ENCODE measurements around the gene STMN3. TPM values are rescaled to one million over a fixed set of nuclear protein-coding genes. Genes with fewer than 3 reads are reported as not detected.

Gene STMN3
- total and polyA plus RNA-seq, 2 of the 8 experiments (the other 6 are each of a cell fraction or from before 2014, with no cell fraction given), result 51.5 to 63.1 TPM

GRCh38 chr20:63622732-63623131 is 30.5 kb downstream of the STMN3 start:
- peaks cover 10% of the 10 kb centered on the region; the same call in 1 of the 2 replicates for H3K23me2 ChIP-seq (ENCODE audit: low read depth, low read length)
- H4K20me1 ChIP-seq (replicated peaks in 1 of 2; ENCODE audit: control insufficient read depth in 1 of 2, insufficient read depth in 2 of 2, low read length in 2 of 2), result peaks cover 0 to 5% of the 10 kb centered on the region in 2 experiments
- no peak overlapping the region for H3K4me2 ChIP-seq (ENCODE audit: insufficient read depth in 1 of 2, low read depth in 2 of 2, low read length in 2 of 2)
- H3K23ac ChIP-seq (ENCODE audit: insufficient read length), result no peak overlapping the region
- no peak overlapping the region for H3K4me3 ChIP-seq (ENCODE audit: extremely low read depth in 1 of 4, insufficient read depth in 2 of 4, low read depth in 3 of 4, low read length in 4 of 4)
- H3K56ac ChIP-seq (replicated peaks; ENCODE audit: insufficient read length, low read depth, low read length), result no peak overlapping the region
- H3K9ac ChIP-seq (replicated peaks in 1 of 4; ENCODE audit: extremely low read depth in 1 of 4, low read depth in 3 of 4, low read length in 3 of 4), result no peak overlapping the region
- FAIRE-seq, result no peak
- H2BK12ac ChIP-seq (ENCODE audit: low read depth, low read length), result no peak overlapping the region
- H4K91ac ChIP-seq (replicated peaks; ENCODE audit: insufficient read length, low read length), result no peak overlapping the region
- H4K5ac ChIP-seq (ENCODE audit: insufficient read length, low read depth, low read length), result no peak overlapping the region
- no peaks in the 10 kb centered on the region for H3K9me3 ChIP-seq (ENCODE audit: insufficient read depth in 2 of 2, low read depth in 1 of 2, low read length in 1 of 2)
- no peak for DNase-seq (ENCODE audit: low read depth in 1 of 2, low spot score in 2 of 2)
- no peak overlapping the region for H2BK20ac ChIP-seq (ENCODE audit: low read length)
- no peak for TF ChIP-seq TEAD4 (IDR thresholded peaks at IDR 0.05; ENCODE audit: low read depth, low read length)
- no peak for TF ChIP-seq KDM5A (IDR thresholded peaks at IDR 0.05; ENCODE audit: low read length)
- no peak for TF ChIP-seq SP4 (IDR thresholded peaks at IDR 0.05; ENCODE audit: low read length)
- H3K14ac ChIP-seq (ENCODE audit: insufficient read length), result no peak overlapping the region
- H3K4me1 ChIP-seq (replicated peaks in 1 of 4; ENCODE audit: control insufficient read depth in 3 of 4, insufficient read depth in 4 of 4, low read length in 3 of 4), result peaks cover 0 to 3% (median 0%) of the 10 kb centered on the region in 4 experiments; a peak in 2 of 7 replicates
- no peak overlapping the region for H2BK120ac ChIP-seq (replicated peaks; ENCODE audit: low read depth, low read length)
- H2BK15ac ChIP-seq (ENCODE audit: low read length), result no peak overlapping the region
- H3K27me3 ChIP-seq (replicated peaks in 1 of 4; ENCODE audit: control insufficient read depth in 3 of 4, extremely low read depth in 1 of 4, insufficient read depth in 3 of 4, low read length in 3 of 4), result no peaks in the 10 kb centered on the region; a peak in 2 of 7 replicates
- peaks cover under 1 to 9% (median 5%) of the 10 kb centered on the region in 4 experiments; a peak in 5 of 8 replicates for H3K36me3 ChIP-seq (ENCODE audit: control insufficient read depth in 2 of 4, insufficient read depth in 4 of 4, low read length in 3 of 4)
- H3K27ac ChIP-seq (ENCODE audit: low read depth, low read length), result no peak overlapping the region
- no peak overlapping the region for H2BK5ac ChIP-seq (ENCODE audit: low read depth, low read length)
- H3K4ac ChIP-seq (replicated peaks; ENCODE audit: insufficient read length, low read depth, low read length), result no peak overlapping the region
- CTCF ChIA-PET (ENCODE audit: partially characterized antibody), result no interaction called here
- H3K79me2 ChIP-seq (ENCODE audit: control insufficient read depth in 1 of 2, insufficient read depth in 2 of 2, low read length in 2 of 2), result peaks cover 0 to 52% of the 10 kb centered on the region in 2 experiments; a peak in 2 of 4 replicates
- 94% methylated on average over 14 of the region's 14 CpGs; no CpG with 5 or more reads in 1 of the 2 experiments for WGBS, 2 experiments (ENCODE audit: extremely low coverage in 1 of 2, insufficient coverage in 1 of 2, insufficient read length in 1 of 2, insufficient replicate concordance in 2 of 2, low coverage in 1 of 2, low lambda C conversion rate in 2 of 2, missing lambda C conversion rate in 1 of 2)
- no peak overlapping the region for H2AK5ac ChIP-seq (ENCODE audit: low read depth, low read length)
- POLR2A ChIA-PET (ENCODE audit: partially characterized antibody), result no interaction called here
- peaks cover 11% of the 10 kb centered on the region for H3K79me1 ChIP-seq (ENCODE audit: low read depth, low read length)
- H3K18ac ChIP-seq (ENCODE audit: extremely low read depth, low read length), result no peak overlapping the region
- H2AFZ ChIP-seq (ENCODE audit: low read length), result no peak overlapping the region
- H4K8ac ChIP-seq (ENCODE audit: extremely low read depth, insufficient read depth, low read length), result 0 out of 2 replicates have a peak overlapping the region, but pooled peaks have one; percentile 29

All from H1 (cell line).